HG03039 (cell line): Measurements from ENCODE around the gene FMN2.

Experiments
- ATAC-seq: cut with Tn5 transposase; IDR thresholded peaks from one replicate; pipeline ENCODE4 v1.9.1; 2021; ENCODE audit warnings: mild to moderate bottlenecking, moderate library complexity; ENCODE audit not compliant: unreplicated experiment

Gene FMN2

GRCh38 chr1:240474133-240474614 is 382.5 kb downstream of the FMN2 start:
- ATAC-seq: no peak

GRCh38 chr1:240475832-240476231 is 384.1 kb downstream of the FMN2 start:
- no peak for ATAC-seq

- ATAC-seq: no peak
Measured at GRCh38 chr1:240478536-240478935, 386.9 kb downstream of the FMN2 start.

DNA sequence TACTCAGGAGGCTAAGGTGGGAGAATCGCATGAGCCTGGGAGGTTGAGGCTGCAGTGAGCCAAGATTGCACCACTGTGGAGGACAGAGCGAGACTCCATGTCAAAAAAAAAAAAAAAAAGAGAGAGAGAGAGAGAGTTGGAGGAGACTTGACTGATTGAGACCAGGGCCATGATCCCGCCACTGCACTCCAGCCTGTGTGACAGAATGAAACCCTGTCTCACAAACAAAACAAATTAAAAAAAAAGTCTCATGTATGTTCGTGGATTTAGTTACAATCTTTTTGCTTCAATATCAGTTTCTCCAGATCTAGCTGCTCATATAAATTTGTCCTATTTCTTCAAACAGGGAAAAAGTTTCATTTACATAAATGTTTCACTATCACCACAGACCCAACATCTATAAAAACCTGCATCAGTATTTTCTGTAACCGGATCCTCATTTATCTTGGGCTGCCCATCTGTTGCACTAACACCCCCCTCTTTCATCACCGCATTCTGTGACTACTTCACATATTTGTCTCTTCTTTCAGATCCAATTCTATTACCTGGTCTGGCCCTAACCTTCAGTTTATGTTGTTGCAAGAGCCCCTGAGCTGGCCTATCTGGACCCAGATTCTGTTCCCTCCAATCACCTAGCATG is 393.2 kb downstream of the FMN2 start:
- no peak for ATAC-seq

DNA sequence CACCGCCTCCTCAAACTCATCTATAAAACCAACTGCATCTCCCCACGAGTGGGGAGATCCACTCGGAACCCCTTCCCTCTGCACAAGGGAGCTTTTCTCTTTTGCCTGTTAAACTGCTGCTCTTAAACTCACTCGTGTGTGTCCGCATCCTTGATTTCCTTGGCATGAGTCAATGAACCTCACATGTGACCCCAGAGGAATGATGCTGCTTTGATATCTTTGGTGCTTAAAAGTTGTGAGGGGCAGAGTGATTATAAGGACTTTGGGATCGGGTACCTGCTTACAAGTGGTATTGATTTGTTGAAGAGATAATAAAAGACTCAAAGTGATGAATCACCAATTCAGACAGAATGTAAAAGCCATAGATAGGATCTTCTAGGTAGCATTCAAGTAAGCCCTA is 394.9 kb downstream of the FMN2 start:
- ATAC-seq: no peak

DNA sequence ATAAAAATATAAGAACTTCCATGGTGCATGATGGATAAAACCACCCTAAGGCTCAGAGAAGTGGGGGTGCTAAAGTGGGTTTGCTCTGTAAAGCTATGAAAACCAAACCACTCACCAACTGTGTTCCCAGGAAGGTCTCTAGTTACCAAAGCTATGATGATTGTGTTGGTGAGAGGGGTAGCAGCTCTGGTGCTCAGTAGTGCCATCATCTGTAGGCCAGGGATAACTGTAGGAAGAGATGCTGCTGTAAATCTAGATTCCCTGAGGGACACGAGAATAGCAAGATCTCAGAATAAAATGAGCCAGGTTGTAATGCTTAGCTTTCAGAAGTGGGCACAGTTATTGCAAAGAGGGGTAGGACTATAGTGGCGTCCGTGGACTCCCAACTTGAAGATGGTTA is 395.8 kb downstream of the FMN2 start:
- no peak for ATAC-seq

- ATAC-seq: no peak
Measured at GRCh38 chr1:240491156-240491555, 399.5 kb downstream of the FMN2 start.

DNA sequence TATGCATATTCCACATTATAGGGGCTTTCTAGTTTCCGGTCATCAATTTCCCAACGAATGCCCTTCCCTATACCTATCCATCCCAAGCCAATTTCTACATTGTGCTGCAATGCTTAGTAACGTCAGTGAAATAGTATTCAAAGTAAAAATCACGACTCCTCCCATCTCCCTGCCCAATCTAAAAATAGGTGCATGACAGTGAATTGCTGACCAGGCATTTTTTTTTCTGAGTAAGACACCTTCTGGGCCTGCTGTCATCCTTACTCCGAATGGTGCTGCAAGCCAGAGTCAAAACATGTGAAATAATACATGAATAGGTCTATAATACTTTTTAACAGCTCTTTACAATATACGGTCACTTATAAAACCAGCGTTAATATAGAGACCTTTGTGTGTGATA is 400.1 kb downstream of the FMN2 start:
- ATAC-seq: no peak

GRCh38 chr1:240492832-240493440 is 401.3 kb downstream of the FMN2 start:
- ATAC-seq: no peak

- ATAC-seq: no peak
Measured at GRCh38 chr1:240495601-240496000, 403.9 kb downstream of the FMN2 start.

DNA sequence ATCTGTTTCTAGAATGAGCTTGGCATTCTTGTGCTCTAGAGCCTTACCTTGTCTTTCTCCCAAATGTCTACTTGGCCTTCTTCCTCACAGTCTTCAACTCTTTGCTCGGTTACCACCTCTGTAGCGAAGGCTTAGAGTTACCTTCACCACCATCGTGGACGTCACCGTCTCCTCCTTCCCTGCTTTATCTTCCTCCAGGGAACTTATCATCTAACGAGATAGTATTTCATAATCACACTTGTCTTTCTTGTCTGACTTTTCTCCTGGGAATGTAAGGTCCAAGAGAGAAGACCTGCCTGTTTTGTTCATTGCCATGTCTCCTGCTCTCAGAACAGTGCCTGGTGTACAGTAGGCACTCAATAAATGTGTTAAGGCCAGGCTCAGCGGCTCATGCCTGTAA is 404.7 kb downstream of the FMN2 start:
- no peak for ATAC-seq

- no peak for ATAC-seq
Measured at GRCh38 chr1:240496941-240497340, 405.3 kb downstream of the FMN2 start.

DNA sequence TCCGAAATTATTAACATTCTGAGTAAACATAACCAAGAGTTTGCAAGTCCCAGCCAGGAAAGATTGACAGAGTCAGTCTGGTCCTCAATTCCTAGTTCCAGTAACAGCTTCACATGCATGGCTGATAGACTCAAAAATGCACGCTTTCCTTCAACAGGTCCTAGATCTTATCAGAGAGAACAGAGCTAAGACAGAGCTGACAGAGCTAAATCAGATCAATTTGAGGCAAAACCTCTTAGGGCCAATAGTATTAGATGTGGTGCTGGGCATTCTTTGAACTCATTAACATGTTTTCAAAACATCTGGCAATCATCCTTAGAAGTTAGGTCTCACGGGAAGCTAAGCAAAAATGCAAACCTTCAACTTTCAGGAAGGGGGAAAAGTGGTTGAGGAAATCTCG is 406.2 kb downstream of the FMN2 start:
- no peak for ATAC-seq

- ATAC-seq: no peak
Measured at GRCh38 chr1:240498335-240498734, 406.7 kb downstream of the FMN2 start.

DNA sequence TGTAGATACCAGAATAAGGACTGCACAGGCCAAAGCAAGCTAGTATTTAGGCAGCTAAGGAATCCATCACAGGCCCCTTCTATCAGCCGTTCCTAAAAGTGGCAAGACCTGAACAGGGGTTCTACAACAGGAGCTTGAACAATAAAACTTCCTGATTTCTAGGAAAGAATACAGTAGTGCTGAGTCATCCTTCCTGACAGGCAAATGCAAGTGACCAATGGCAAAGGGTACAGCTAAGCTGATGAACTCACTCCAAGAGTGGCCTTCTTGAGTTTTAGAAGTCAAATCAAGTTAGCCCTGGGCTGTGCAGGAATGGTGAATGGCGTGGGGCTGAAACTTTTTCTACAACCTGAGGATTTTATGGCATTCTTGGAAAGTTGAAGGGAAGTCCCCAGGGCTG is 407.3 kb downstream of the FMN2 start:
- no peak for ATAC-seq

DNA sequence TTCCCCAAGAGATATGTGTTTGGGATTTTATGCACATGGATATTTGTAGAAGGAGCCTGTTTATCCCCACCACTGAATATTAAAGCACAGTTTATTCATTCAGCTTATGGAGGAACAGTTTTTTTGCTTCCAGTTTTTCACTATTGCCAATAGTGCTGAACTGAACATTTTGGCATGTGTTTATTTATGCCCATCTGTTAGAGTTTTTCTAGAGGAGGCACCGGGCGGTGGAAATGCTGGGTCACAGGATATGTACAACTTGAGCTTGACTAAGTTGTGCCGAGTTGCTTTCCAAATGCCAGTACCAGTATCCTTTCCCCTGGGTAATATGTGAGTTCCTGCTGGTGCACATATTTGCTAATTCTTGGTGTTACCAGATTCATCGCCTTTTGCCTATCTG is 409.0 kb downstream of the FMN2 start:
- ATAC-seq: no peak

DNA sequence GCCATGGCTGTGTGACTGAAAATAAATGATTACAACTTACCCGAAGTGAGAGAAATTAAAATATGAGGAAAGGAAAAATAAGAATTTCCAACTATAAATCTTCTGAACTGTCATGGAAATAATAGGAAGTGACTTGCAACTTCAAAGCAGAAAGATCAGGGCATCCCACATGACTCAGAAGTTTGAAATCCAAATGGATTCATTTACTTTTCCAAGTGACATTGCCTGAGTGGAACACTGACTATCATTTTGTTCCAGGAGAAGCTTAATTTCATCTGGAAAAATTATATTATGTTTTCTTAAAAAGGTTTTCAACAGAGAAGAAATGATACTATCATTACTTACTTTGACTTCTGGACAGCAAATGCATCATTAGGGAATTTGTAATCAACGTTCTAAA is 409.4 kb downstream of the FMN2 start:
- ATAC-seq: no peak

GRCh38 chr1:240503036-240503435 is 411.4 kb downstream of the FMN2 start:
- no peak for ATAC-seq

DNA sequence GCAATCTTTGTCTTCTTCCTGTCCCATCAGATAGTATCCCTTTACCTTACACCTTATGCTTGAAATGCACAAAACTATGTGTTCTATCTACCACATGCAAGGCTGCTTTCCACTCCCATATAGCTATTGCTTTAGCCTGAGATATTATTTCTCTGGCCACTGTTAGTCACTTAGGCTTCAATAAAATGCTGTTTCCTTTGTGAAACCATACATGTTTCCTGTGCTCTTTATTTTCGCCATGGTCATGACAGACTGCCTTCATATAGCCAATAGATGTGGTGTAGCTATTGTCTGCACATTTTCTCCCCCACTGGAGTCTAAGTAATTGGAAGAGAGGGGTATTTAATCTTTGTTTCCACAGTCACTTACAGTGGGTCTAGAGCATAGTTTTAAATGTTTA is 411.9 kb downstream of the FMN2 start:
- no peak for ATAC-seq

- ATAC-seq: no peak
Measured at GRCh38 chr1:240506176-240506575, 414.5 kb downstream of the FMN2 start.

DNA sequence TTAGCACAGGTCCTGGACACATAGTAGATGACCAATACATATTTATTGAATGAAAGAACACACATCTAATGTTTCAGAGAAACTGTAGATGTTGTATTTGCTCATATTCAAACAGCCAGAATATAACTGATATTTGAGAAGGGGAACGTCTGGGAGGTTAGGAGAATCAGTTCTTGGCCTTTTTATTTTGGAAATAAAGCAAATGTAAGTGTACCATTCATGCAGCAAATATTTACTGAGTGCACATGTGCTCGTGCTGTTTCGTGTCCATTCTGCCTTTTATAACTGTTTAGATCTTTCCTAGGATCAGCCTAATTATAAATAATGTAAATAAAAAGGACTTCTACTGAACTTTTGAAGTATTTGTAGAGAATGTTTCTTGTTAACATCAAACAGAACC is 416.5 kb downstream of the FMN2 start:
- no peak for ATAC-seq

GRCh38 chr1:240508950-240509349 is 417.3 kb downstream of the FMN2 start:
- ATAC-seq: no peak

GRCh38 chr1:240511789-240512188 is 420.1 kb downstream of the FMN2 start:
- ATAC-seq: no peak
